Measurements from ENCODE around the gene VSIG4. TPM values are rescaled to one million over a fixed set of nuclear protein-coding genes. Genes with fewer than 3 reads are reported as not detected.

Gene VSIG4
- total and polyA plus RNA-seq, 4 experiments from 2014 or later = 0.61 to 1.0 TPM; not detected in 2

GRCh38 chrX:66000628-66001272 is 39.1 kb downstream of the VSIG4 start:
- peaks cover 58% of the 10 kb centered on the region for H3K4me1 ChIP-seq (ENCODE audit: insufficient read depth, low read length)
- CTCF ChIA-PET (ENCODE audit: partially characterized antibody) = no interaction called here
- POLR2A ChIA-PET (ENCODE audit: partially characterized antibody) = no interaction called here

GRCh38 chrX:66000178-66000577 is 39.7 kb downstream of the VSIG4 start:
- intact Hi-C loops (cut with micrococcal nuclease) = loop anchor here (5.0 kb wide), 1 partner anchor 248 kb away; no protein-coding TSS in a partner anchor
- no peaks in the 10 kb centered on the region for H3K27me3 ChIP-seq (ENCODE audit: insufficient read depth, low read length)
- ChIA-PET POLR2A (ENCODE audit: partially characterized antibody) (no interaction called here), CTCF (ENCODE audit: partially characterized antibody) (no interaction called here)
- Mint-ChIP-seq H3K9me3 (peaks cover 0 to 3% (median 0%) of the 10 kb centered on the region in 8 donors), H3K27ac (peak overlapping the region in 1 of 7 donors; percentile 62), H3K4me1 (peaks cover 29 to 64% (median 47%) of the 10 kb centered on the region in 4 donors), H3K27me3 (no peaks in the 10 kb centered on the region), H3K36me3 (no peaks in the 10 kb centered on the region), H3K4me3 (no peak overlapping the region)
- DNase-seq = no peak
- no peak overlapping the region for H3K4me3 ChIP-seq (ENCODE audit: low read length in 2 of 2)
- no peak overlapping the region for H3K27ac ChIP-seq (ENCODE audit: low read depth, low read length)
- H3K9me3 ChIP-seq (ENCODE audit: control insufficient read depth in 1 of 2, low read length in 2 of 2) = no peaks in the 10 kb centered on the region
- H3K36me3 ChIP-seq (ENCODE audit: insufficient read depth, low read length) = no peaks in the 10 kb centered on the region
- peaks cover 52% of the 10 kb centered on the region for H3K4me1 ChIP-seq (ENCODE audit: insufficient read depth, low read length)

More at GRCh38 chrX:66000628-66001272, 39.1 kb downstream of the VSIG4 start:
- H3K4me1 Mint-ChIP-seq = peaks cover 35 to 70% (median 52%) of the 10 kb centered on the region in 4 donors
- peaks cover 0 to 3% (median 0%) of the 10 kb centered on the region in 8 donors for H3K9me3 Mint-ChIP-seq
- no peaks in the 10 kb centered on the region for H3K27me3 Mint-ChIP-seq
- H3K4me3 Mint-ChIP-seq = peak overlapping the region in 2 of 8 donors; percentile 32 to 58
- no peaks in the 10 kb centered on the region for H3K36me3 Mint-ChIP-seq
- no peak overlapping the region for H3K4me3 ChIP-seq (ENCODE audit: low read length in 2 of 2)
- no peak for DNase-seq
- intact Hi-C loops (cut with micrococcal nuclease) = loop anchor here (5.0 kb wide), 1 partner anchor 248 kb away; no protein-coding TSS in a partner anchor
- no peak overlapping the region for H3K27ac ChIP-seq (ENCODE audit: low read depth, low read length)
- H3K27ac Mint-ChIP-seq = peak overlapping the region in 2 of 7 donors; percentile 5 to 30
- H3K9me3 ChIP-seq (ENCODE audit: control insufficient read depth in 1 of 2, low read length in 2 of 2) = no peaks in the 10 kb centered on the region
- H3K36me3 ChIP-seq (ENCODE audit: insufficient read depth, low read length) = no peaks in the 10 kb centered on the region
- H3K27me3 ChIP-seq (ENCODE audit: insufficient read depth, low read length) = no peaks in the 10 kb centered on the region

GRCh38 chrX:65999563-66000148 is 40.2 kb downstream of the VSIG4 start:
- H3K4me3 ChIP-seq (ENCODE audit: low read length in 2 of 2) = no peak overlapping the region
- H3K27me3 ChIP-seq (ENCODE audit: insufficient read depth, low read length) = no peaks in the 10 kb centered on the region
- intact Hi-C loops (cut with micrococcal nuclease) = loop anchor here (5.0 kb wide), 1 partner anchor 247 kb away; no protein-coding TSS in a partner anchor
- H3K4me1 Mint-ChIP-seq = peaks cover 26 to 59% (median 41%) of the 10 kb centered on the region in 4 donors
- DNase-seq = no peak
- CTCF ChIA-PET (ENCODE audit: partially characterized antibody) = no interaction called here
- no peaks in the 10 kb centered on the region for H3K36me3 Mint-ChIP-seq
- no peaks in the 10 kb centered on the region for H3K9me3 ChIP-seq (ENCODE audit: control insufficient read depth in 1 of 2, low read length in 2 of 2)
- peaks cover 47% of the 10 kb centered on the region for H3K4me1 ChIP-seq (ENCODE audit: insufficient read depth, low read length)
- H3K27me3 Mint-ChIP-seq = no peaks in the 10 kb centered on the region
- H3K27ac ChIP-seq (ENCODE audit: low read depth, low read length) = no peak overlapping the region
- H3K27ac Mint-ChIP-seq = peak overlapping the region in 1 of 7 donors; percentile 53
- no peak overlapping the region for H3K4me3 Mint-ChIP-seq
- H3K9me3 Mint-ChIP-seq = peaks cover 0 to 3% (median 0%) of the 10 kb centered on the region in 8 donors
- H3K36me3 ChIP-seq (ENCODE audit: insufficient read depth, low read length) = no peaks in the 10 kb centered on the region
- POLR2A ChIA-PET (ENCODE audit: partially characterized antibody) = interaction anchor here (0.6 to 0.8 kb wide), 2 partner anchors 15 to 302 kb away, joined by 3 read pairs; no protein-coding TSS in a partner anchor

GRCh38 chrX:65999029-65999562 is 40.8 kb downstream of the VSIG4 start:
- Mint-ChIP-seq H3K4me1 (peaks cover 26 to 53% (median 38%) of the 10 kb centered on the region in 4 donors), H3K27me3 (no peaks in the 10 kb centered on the region), H3K4me3 (no peak overlapping the region), H3K9me3 (peaks cover 0 to 3% (median 0%) of the 10 kb centered on the region in 8 donors), H3K27ac (no peak overlapping the region), H3K36me3 (no peaks in the 10 kb centered on the region)
- no peaks in the 10 kb centered on the region for H3K9me3 ChIP-seq (ENCODE audit: control insufficient read depth in 1 of 2, low read length in 2 of 2)
- no peaks in the 10 kb centered on the region for H3K36me3 ChIP-seq (ENCODE audit: insufficient read depth, low read length)
- DNase-seq = no peak
- ChIA-PET POLR2A (ENCODE audit: partially characterized antibody) (interaction anchor here (0.6 to 0.8 kb wide), 2 partner anchors 16 to 301 kb away, joined by 3 read pairs; no protein-coding TSS in a partner anchor), CTCF (ENCODE audit: partially characterized antibody) (interaction anchor here (0.7 to 1.8 kb wide), 2 partner anchors 11 to 13 kb away, joined by 3 to 5 read pairs; no protein-coding TSS in a partner anchor)
- no peak overlapping the region for H3K27ac ChIP-seq (ENCODE audit: low read depth, low read length)
- H3K27me3 ChIP-seq (ENCODE audit: insufficient read depth, low read length) = no peaks in the 10 kb centered on the region
- intact Hi-C loops (cut with micrococcal nuclease) = no loop called here
- no peak overlapping the region for H3K4me3 ChIP-seq (ENCODE audit: low read length in 2 of 2)
- H3K4me1 ChIP-seq (ENCODE audit: insufficient read depth, low read length) = peaks cover 41% of the 10 kb centered on the region

- no peak overlapping the region for H3K4me3 Mint-ChIP-seq
- peaks cover 19 to 48% (median 35%) of the 10 kb centered on the region in 4 donors for H3K4me1 Mint-ChIP-seq
- no peaks in the 10 kb centered on the region for H3K27me3 Mint-ChIP-seq
- H3K4me3 ChIP-seq (ENCODE audit: low read length in 2 of 2) = no peak overlapping the region
- H3K27ac Mint-ChIP-seq = no peak overlapping the region
- intact Hi-C loops (cut with micrococcal nuclease) = no loop called here
- no peaks in the 10 kb centered on the region for H3K36me3 Mint-ChIP-seq
- no peaks in the 10 kb centered on the region for H3K27me3 ChIP-seq (ENCODE audit: insufficient read depth, low read length)
- peaks cover 0 to 3% (median 0%) of the 10 kb centered on the region in 8 donors for H3K9me3 Mint-ChIP-seq
- no peak overlapping the region for H3K27ac ChIP-seq (ENCODE audit: low read depth, low read length)
- H3K9me3 ChIP-seq (ENCODE audit: control insufficient read depth in 1 of 2, low read length in 2 of 2) = no peaks in the 10 kb centered on the region
- no peak for DNase-seq
- ChIA-PET CTCF (ENCODE audit: partially characterized antibody) (interaction anchor here (0.7 to 1.8 kb wide), 2 partner anchors 10 to 12 kb away, joined by 3 to 5 read pairs; no protein-coding TSS in a partner anchor), POLR2A (ENCODE audit: partially characterized antibody) (no interaction called here)
- peaks cover 32% of the 10 kb centered on the region for H3K4me1 ChIP-seq (ENCODE audit: insufficient read depth, low read length)
- no peaks in the 10 kb centered on the region for H3K36me3 ChIP-seq (ENCODE audit: insufficient read depth, low read length)
Observed at GRCh38 chrX:65997978-65998717, 41.7 kb downstream of the VSIG4 start.

GRCh38 chrX:65994519-65995506 is 45.1 kb downstream of the VSIG4 start:
- H3K27me3 Mint-ChIP-seq = no peaks in the 10 kb centered on the region
- peaks cover 0 to 20% (median 10%) of the 10 kb centered on the region in 4 donors for H3K4me1 Mint-ChIP-seq
- H3K36me3 ChIP-seq (ENCODE audit: insufficient read depth, low read length) = no peaks in the 10 kb centered on the region
- DNase-seq = no peak
- ChIA-PET CTCF (ENCODE audit: partially characterized antibody) (interaction anchor here (1.8 kb wide), 1 partner anchor 8 kb away, joined by 7 read pairs; no protein-coding TSS in a partner anchor), POLR2A (ENCODE audit: partially characterized antibody) (no interaction called here)
- no peaks in the 10 kb centered on the region for H3K36me3 Mint-ChIP-seq
- no peak overlapping the region for H3K4me3 ChIP-seq (ENCODE audit: low read length in 2 of 2)
- H3K27ac Mint-ChIP-seq = no peak overlapping the region
- H3K4me3 Mint-ChIP-seq = no peak overlapping the region
- H3K27me3 ChIP-seq (ENCODE audit: insufficient read depth, low read length) = no peaks in the 10 kb centered on the region
- H3K4me1 ChIP-seq (ENCODE audit: insufficient read depth, low read length) = no peaks in the 10 kb centered on the region
- no peaks in the 10 kb centered on the region for H3K9me3 ChIP-seq (ENCODE audit: control insufficient read depth in 1 of 2, low read length in 2 of 2)
- H3K9me3 Mint-ChIP-seq = peaks cover 0 to 3% (median 0%) of the 10 kb centered on the region in 8 donors
- intact Hi-C loops (cut with micrococcal nuclease) = no loop called here
- no peak overlapping the region for H3K27ac ChIP-seq (ENCODE audit: low read depth, low read length)

All from CD4-positive, alpha-beta memory T cell (primary cell).